Activated T-helper 9 cell treated with anti-CD3 and anti-CD28 coated beads, Interleukin-2, amount 50 U/mL, for 16 hours (primary cell): Measurements from ENCODE around the gene ULK2.
A peak's percentile ranks its signal among the peaks of the same experiment; 100 is the strongest.
"Not testable (repeated sequence)": the region's sequence is repeated elsewhere in the genome, so short reads cannot be mapped to it uniquely, and the experiment has no call there.

Experiments used
- DNase-seq: peaks from one replicate; pipeline ENCODE4 v3.0.0-alpha.2; 2020; ENCODE audit warnings: low read depth

ULK2 gene

DNA sequence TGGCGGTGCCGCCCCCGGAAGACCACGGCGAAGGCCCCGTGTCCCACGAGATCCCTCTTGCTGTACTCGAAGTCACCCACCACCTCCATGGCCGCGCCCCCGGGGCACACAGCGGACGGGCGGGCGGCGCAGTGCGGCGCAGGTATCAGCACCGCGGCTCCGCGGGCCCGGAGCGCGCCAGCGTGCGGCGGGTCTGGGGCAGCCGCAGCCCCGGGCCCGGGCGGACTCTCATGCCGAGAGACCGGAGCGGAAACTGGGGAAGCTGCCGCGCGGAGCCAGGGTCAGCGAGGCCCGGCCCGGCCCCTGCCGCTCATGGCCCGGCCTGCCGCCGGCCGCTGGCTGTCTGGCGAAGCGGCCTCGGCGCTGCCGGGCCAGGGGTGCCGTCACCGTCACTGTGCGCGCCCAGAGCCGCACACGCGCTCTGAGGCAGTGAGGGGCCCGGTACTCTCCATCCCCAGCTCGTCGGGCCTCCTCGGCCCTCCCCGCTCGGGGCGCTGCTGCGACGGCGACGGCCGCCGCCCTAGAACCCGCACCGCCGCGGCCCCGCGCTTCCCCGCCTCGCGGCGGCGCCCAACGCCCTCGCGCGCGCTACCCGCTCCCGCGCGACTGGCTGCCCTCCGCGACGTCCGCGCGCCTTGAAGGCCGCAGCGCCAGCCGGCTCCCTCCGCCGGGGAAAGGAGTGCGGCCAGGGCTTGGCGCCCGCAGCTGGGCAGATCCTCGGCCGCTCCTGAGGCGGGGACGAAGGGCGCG is at the start of gene ULK2:
TSS of gene ULK2 (minus strand) at position 608 of the 750 bp plus-strand sequence. CDS start at position 89, 519 bp downstream.
- peak; percentile 33 for DNase-seq

DNA sequence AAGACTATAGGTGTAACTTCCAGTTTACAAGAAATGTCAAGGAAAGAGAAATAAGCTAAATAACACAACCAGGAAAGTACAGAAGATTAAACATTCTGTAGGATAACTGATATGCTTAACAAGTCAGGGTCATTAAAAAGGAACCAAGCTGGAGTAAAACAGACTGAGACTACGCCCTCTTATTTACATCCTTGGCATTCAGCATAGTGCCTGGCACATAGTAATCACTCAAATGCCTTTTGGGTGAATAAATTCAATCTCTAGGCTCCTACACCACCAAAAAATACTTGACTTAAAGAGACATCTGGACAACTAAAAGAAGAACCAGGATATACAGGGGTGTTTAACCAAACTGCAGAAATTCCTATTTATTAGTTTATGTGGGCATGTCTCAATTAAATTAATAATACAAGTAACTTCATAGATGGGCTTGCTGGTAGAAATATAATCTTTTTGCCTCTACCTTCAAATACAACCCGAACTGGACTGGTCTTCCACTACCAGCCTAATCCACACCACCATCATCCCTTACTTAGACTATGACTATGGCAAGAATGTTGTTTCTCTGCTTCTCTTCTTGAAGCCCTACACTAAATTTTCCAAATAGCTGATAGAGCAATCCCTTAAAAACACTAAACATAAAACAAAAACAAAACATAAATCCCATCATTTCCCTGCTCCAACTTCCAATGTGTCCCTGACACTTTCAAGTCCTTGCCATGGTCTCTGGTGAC is 47.7 kb upstream of the ULK2 start:
- no peak for DNase-seq

DNA sequence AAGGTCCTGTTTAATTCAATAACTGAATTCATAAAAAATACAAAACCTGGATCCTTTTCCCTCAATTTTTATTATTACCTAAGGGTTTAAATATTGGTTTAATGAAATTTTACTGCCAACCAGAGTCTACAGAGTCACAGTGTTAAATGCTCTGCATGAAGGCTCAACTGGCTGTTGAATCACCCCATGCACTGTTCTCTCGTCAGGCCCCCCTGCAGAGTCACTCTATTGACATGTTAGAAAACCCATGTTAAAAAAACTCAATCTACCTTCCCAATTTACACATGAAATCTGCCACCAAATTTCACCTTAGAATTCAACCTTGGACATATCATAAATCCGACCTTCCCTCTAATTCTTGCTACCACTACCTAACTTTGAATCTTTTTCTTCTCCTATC is 43.3 kb upstream of the ULK2 start:
- DNase-seq: no peak

DNA sequence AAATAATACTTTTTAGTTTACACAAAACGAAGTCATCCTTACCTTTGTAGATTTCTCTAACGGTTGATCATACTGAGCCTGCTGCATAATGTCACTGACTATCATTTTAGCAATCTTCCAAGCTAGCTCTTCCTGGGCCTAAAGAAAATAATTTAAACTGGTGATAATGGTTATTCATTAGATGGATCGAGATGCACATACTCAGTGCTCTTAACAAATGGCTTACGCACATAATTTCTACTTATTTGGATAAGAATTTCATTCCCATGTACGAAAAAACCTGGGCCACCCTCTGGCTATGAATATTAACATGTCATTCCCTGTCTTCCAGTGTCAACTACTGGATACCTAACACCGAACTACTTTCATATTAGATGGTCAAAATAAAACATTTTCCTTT is 41.4 kb upstream of the ULK2 start:
- no peak for DNase-seq

DNA sequence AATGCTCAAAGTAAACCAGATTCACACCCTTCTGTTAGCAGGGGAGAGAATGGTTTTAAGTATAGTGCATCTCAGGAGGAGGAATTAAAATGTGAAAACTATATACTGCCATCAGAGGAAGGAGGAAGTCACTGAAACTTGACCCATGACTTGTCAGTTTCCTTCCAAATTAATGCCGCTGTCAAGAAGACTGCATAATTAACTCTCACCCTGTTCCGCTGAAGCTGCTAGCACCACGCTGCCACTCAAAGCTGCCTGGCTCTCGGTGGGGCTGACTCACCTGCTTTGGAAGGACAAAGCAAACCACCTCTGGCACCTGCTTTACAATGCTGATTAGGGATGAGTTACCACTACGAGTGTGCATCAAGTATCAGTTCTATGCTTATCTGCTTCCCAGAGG is 37.8 kb upstream of the ULK2 start:
- no peak for DNase-seq

DNA sequence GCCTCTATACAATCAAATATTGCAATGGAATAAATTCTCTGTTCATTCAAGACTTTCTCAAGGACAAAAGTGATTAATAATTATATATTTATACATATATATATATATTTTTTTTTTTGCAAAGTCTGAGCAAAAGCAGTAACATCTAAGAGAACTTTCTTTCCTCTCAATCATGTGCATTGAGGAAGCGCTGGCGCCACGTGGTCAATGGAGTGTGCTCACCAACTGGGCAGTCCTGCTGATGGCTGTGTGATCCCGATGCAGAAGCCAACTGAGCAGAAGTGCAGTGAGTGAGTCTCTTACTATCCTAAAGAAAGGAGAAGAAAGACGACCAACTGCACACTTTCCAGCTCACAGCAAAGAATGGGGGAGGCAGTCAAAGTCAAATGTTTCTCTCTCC is 37.2 kb upstream of the ULK2 start:
- no peak for DNase-seq

DNA sequence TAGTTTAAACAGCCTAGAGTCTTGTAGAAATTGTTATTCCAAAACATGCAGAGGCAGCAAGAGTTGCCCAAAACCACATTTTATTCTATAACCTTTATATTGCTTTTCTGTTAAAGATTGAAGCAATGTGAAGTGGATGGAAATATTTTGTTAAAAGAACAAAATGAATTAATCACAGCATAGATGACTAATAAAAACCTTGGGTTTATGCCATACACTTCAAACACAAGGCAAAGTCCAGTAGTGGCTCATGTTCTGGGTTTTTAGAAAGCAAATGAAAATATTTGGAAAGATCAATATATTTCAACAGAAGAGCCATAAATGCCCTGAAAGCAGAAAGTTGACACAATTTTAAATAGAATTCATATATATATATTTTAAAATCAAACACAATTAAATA is 36.7 kb upstream of the ULK2 start:
- DNase-seq: no peak

DNA sequence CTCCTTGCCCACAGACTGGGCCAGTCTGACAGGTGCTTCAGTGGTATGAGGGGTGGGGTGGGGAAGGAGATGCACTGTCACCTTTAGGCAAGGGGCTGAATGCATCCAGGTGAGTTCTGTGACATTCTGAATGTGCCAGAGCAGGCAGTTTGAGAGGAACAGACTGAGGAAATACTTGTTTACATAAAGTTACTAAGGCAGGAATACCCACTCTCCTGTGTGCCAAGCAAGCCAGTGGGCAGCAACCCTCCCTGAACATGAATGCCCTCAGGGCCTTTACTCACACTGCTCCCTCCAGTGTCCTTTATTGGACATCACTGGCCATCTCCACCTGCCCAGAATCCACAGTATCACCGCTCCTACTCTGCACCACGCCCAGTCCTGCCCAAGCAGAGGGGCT is 33.1 kb upstream of the ULK2 start:
- no peak for DNase-seq

DNA sequence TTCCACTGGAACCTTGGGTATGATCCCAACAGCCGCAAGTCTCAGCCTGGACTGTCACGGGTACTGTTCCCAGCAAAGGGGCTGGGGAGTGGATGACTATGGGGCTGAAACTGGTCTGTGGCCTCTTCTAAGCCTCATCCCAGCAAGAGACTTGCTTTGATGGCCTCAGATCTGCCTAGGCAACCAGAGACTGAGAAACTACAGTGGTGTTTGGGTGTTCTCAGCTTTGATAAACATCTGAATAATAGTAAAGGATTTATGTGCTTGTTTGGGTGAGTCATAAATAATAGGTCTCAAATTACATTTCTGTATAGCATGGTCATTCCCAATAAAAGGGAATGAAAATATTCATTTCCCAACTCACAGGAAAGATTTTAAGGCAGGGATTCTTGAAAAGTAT is 30.2 kb upstream of the ULK2 start:
- no peak for DNase-seq

DNA sequence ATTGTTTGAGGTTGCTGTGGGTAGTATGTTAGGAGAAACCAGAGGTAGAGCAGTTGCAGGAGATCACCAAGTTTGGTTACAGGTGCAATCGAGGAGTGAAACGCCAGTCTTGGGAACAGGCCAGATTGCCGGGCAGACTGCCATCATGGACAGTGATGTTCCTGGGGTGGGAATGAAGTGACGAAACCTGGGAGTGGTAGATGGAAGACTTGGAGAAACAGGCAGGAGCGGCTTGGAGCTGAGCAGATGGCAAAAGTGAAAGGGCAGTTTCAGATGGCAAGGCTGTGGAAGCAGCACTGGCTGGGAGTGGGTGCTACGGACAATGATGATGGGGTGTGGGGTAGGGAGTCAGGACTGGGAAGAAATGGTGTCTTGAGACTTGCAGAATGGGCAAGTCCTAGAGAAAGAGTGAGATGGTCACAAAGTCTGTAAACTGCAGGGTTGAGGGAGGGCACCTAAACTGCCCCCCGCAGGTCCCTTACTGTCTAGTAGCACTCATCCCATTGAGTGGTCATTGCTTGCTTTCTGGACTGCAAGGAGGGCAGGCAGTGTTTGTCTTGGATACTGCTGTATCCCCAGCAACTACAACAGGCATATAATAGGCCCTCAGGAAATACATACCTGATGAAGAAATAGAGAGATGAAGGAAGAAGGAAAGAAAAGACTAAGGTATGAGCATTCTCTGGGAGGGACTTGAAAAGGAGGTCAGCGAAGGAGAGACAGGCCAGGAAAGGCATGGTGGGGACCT is 29.5 kb upstream of the ULK2 start:
- DNase-seq: no peak

DNA sequence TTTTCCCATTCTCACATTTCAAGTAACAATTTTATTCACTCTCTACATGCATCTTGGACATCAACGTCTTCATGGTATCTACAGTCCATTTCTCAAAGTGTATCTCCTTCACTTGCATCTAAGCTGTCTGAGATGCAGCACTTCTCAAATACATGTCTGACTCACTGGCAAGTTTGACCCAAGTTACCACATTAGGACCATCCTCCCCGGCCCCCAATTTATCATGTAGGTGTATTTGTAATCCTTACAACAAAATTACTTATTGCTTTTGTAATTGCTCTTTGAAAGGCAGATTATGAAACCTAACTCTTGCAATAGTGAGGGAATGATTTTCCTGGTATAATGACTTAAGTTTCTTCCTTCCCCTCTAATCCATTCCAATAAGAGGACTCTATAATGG is 28.9 kb upstream of the ULK2 start:
- DNase-seq: no peak

DNA sequence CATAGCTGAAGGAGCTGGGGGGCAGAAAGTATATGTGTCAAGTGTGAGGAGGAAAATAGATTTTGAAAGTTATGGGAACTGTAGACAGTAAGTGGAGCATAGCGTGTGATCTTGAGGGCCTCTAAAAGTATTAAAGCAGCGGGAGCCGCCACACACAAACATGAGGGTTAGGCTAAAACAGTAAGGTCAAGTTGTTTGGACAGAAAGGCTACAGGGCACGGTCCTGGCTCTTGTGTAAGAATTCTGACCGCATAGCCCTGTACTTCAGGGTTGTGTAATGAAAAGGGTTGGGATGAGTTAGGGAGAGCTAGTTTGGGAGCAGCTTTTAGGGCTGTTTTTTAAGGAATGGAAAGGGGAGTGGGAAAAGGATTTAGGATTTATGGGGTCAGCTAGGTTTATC is 22.8 kb upstream of the ULK2 start:
- not testable (repeated sequence) for DNase-seq

DNA sequence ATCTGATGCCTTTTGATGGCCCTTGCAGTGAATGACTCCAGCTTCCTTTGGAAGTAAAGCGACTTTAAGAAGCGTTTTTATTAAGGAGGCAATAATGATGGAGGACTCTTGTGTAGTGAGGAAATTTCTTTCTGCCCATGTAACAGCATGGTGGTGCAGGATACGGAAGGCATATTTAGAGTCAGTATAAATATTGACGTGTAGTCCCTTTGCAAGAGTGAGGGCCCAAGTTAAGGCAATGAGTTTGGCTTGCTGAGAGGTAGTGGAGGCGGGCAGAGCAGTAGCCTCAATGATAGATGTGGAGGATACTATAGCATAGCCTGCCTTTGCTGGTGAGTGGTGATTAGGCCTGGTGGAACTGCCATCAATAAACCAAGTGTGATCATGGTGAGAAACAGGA is 22.3 kb upstream of the ULK2 start:
- not testable (repeated sequence) for DNase-seq

DNA sequence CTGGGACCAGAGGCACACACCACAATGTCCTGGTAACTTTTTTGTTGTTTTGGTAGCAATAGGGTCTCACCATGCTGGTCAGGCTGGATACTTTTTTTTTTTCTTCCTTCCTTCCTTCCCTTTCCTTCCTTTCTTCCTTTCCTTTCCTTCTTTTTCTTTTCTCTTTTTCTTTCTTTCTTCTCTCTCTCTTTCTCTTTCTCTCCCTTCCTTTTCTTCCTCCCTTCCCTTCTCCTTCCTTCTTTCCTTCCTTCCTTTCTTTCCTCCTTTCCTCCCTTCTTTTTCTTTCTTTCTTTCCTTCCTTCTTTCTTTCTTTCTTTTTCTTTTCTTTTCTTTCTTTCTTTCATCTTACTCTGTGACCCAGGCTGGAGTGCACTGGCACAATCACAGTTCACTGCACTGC is 18.4 kb upstream of the ULK2 start:
- DNase-seq: no peak

DNA sequence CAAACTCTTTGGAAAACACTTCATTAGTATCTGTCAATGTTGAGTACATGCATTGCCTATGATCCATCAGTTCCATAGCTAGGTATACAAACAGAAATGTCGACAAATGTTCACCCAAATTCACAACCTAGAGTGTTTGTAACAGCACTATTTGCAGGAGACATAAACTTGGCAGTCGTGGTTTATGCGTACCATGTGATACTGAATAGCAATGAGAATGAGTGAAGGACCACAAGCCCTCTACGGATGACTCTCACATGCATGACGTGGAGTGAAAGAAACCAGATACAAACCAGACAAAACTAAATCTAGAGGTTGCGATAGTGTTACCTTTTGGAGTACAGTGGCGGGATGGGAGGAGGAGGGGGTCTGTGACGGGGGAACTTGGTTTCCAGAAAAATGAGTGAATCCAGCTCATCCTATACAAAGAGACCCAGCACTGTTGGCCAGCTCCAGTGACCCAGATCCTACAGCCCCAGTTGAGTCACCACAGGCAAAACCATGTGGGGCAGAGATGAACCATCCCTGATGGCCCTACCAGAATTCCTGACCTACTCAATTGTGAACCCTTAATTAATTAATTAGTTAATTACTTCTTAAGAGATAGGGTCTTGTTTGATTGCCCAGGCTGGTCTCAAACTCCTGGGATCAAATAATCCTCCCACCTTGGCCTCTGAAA is 15.9 kb upstream of the ULK2 start:
- no peak for DNase-seq

DNA sequence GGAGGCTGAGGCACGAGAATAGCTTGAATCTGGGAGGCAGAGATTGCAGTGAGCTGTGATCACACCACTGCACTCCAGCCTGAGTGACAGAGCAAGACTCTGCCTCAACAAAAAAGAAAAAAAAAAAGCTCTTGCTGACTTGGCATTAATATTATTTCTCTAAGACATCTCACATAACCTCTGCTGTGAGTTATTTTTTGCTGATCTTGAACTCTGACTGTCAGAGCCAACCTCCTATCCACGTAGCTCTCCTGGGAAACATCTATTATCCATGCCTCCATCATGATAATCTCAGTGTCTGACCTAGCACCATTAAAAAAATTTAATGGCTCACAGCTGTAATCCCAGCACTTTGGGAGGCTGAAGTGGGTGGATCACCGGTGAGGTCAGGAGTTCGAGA is 12.7 kb upstream of the ULK2 start:
- no peak for DNase-seq

DNA sequence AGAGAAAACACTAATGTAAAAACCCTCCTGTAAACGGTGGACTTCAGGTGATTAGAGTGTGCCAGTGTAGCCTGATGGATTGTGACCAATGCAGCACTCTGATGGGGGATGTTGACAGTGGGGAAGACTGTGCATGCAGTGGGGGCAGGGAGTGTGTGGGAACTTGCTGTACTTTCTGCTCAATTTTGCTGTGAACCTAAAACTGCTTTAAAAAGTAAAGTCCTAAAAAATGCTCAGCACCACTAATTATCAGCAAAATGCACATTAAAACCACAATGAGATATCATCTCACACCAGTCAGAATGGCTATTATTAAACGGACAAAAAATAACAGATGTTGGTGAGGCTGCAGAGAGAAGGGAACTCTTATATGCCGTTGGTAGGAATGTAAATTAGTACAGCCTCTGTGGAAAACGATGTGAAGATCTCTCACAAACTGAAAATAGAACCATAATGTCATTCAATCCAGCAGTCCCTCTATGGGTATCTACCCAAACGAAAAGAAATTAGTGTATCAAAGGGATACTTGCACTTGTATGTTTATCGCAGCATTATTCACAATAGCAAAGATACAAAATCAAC is 9.7 kb upstream of the ULK2 start:
- no peak for DNase-seq

DNA sequence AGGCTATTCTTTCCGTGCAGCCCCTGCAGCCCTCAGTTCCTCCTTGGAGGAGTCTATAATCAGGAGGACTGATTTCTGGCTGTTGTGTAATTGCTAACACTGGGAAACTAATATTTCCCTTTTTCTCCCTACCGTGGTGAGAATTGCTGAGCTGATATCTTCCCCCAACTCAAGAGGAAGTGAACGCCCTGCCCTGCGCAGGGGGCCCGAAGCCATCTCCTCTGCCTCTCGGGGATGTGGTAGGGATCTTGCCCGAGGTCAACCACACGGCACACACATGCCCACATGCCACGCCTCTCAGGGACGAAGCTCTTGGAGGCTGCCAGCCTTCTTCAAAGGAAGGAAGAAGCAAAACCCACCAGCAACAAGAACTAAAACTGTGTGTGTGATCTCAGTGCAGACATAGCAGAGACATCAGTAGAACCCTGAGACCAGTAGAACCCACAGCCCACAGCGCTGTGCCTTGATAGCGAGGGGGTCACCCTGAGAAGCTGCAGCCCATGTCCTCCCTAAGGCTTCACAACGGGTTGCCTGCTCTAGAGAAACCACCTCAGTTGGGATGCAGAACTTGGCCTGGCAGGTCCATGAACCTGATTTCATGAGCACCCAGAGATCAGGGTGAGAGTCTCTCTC is 8.9 kb upstream of the ULK2 start:
- no peak for DNase-seq

DNA sequence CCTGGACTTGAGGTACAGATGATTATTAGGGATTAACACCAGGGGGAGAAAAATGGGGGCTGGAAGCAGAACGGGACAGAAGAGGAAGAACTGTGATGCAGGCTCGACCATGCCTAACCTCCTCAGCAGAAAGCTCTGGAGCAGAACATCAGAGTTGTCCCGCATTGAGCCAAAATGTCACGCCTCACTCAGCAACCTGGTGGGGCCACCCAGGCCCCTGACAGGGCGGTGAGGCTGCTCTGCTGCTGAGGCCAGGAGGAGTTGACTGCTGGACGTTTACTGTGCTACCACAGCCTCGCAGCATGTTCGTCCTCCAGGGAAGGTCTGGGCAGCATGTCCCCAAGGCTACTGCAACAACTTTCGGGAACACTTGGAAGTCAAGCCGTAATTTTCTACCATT is 6.5 kb upstream of the ULK2 start:
- DNase-seq: no peak

DNA sequence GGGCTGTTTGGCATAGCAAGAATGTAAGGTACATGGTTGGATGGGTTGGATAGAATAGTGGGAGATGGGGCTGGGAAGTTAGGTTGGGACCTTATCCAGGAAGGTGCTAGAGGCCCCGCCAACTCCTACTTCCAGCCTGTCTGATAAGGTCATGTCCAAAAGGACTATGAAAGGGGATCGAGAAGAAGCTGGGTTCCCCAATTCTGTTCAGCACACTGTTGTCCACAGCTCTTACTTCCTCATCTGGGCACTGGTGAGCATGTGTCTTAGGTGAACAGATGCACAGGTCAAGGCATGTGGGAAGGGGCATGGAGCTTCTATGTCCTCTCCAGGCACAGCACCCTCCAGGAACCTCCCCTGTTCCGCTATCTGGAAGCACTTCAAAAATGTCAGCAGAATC is 5.6 kb upstream of the ULK2 start:
- no peak for DNase-seq

DNA sequence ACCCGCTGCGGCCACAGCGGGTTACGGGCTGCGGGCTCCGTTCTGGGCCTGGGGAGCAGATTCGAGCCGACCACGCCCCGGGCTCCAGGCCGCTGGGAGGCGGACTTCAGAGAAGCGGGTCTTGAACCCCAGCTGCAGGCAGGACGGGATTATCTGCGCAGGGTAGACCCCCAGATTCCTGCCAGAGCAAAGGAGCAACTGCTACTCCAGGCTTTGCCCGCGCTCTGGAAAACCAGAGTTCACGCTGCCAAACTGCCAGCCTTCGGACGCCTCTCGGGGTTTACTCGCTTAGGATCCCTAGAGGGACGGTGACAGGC is 301 bp upstream of the ULK2 start:
- DNase-seq: no peak

DNA sequence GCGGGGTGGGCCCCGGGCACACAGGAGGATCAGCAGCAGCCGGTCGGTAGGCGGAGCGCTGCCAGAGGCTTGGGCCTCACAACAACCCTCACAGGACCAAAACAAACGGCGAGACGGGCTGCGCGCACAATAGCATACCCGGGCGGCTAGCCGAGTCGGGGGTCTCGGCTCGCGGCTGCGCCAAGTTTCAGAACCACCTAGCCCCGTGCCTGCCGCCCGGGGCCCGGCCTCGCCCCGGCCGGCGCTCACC is 732 bp downstream of the ULK2 start:
- peak; percentile 21 for DNase-seq
